Vagina (tissue), 2 donors: ENCODE measurements around the gene CDK6.

ENCODE experiments used
- POLR2A ChIP-seq, 2 donors: fragments of 450-650 bp; IDR thresholded peaks; one replicate each; pipeline ENCODE4 v1.6.1; 2017; ENCODE audit warnings: antibody characterized with exemption in 2 of 2, mild to moderate bottlenecking in 2 of 2, moderate library complexity in 2 of 2
- POLR2AphosphoS5 ChIP-seq, 2 donors: sonication (generic); formaldehyde crosslinking; IDR thresholded peaks; one replicate each; pipeline ENCODE4 v1.9.0; 2017; ENCODE audit warnings: antibody characterized with exemption in 2 of 2, mild to moderate bottlenecking in 2 of 2, low read depth in 1 of 2; ENCODE audit not compliant: insufficient read depth in 1 of 2
- TF ChIP-seq, protein P1 (sequence below), 3 experiments: fragments of 450-650 bp in 2 of 3; fragments of 200-600 bp in 1 of 3; sonication (generic) in 1 of 3; IDR thresholded peaks; one replicate each; pipeline ENCODE4 v1.5.1; 2017 to 2019; ENCODE audit warnings: antibody characterized with exemption in 3 of 3, mild to moderate bottlenecking in 2 of 3, moderate library complexity in 2 of 3

DNA sequence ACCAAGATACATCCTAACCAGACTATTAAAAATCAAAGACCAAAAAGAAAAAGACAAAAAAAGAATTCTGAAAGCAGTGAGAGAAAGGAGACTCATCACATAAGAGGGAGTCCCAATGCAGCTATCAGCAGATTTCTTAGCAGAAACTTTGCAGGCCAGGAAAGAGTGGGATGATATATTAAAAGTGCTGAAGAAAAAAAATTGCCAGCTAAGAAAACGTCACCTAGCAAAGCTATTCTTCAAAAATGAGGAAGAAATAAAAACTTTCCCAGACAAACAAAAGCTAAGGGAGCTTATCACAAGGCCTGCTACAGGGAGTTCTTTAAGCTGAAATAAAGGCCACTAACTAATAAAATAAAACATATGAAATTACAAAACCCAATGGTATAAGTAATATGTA lies 40.5 kb upstream of the CDK6 start:
- no peak for TF ChIP-seq POLR2A (IDR thresholded peaks at IDR 0.05)
- TF ChIP-seq, protein P1, sequence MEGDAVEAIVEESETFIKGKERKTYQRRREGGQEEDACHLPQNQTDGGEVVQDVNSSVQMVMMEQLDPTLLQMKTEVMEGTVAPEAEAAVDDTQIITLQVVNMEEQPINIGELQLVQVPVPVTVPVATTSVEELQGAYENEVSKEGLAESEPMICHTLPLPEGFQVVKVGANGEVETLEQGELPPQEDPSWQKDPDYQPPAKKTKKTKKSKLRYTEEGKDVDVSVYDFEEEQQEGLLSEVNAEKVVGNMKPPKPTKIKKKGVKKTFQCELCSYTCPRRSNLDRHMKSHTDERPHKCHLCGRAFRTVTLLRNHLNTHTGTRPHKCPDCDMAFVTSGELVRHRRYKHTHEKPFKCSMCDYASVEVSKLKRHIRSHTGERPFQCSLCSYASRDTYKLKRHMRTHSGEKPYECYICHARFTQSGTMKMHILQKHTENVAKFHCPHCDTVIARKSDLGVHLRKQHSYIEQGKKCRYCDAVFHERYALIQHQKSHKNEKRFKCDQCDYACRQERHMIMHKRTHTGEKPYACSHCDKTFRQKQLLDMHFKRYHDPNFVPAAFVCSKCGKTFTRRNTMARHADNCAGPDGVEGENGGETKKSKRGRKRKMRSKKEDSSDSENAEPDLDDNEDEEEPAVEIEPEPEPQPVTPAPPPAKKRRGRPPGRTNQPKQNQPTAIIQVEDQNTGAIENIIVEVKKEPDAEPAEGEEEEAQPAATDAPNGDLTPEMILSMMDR (IDR thresholded peaks at IDR 0.05), result no peak
- no peak for TF ChIP-seq POLR2AphosphoS5 (IDR thresholded peaks at IDR 0.05; ENCODE audit: insufficient read depth in 1 of 2, low read depth in 1 of 2)
